Measurements from ENCODE around the gene CELF2. TPM values are rescaled to one million over a fixed set of nuclear protein-coding genes. Genes with fewer than 3 reads are reported as not detected.

CELF2 gene
- total RNA-seq, 2 donors from 2014 or later, result 10.4 to 11.2 TPM

DNA sequence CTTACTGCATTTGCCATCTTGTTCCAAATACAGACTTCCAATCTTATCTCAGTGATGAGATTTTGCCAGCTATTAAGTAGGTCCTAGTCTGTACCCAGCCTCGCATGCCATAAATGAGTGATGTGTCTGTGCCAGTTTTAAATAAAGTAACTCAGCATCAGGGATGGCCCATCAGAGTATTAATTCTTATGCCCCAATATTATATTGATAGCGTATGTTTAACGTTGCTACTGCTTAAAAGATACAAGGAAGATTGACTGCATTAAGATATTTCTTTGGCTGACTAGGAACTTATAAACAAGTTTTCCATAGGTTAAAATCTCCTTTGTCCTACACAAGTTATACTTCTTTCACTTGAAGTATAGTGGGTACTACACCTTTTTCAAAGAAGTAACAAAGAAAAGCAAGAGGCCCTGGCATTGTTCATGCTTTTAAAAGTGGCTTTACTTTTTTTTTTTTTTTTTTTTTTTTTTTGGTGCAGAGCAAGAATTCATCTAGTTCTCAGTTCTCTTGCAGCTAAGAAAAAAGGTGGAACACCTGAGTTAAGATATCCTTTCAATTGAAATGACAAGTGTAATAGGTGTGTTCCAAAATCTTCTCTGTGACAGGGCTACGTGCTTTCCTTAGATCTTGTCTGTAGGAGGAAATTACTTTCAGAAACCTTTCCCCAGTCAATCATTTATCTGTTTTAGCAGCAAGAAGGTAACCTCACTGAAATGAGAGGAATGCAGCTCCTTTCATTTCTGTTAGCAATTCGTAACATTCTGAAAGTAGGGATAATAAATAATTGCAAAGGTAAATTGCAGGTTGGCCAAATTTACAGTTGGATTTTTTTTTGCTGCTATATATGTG is 245.0 kb downstream of the CELF2 start:
- DNase-seq (no peak), ATAC-seq (no peak)
- no peaks in the 10 kb centered on the region for H3K27me3 ChIP-seq
- no peaks in the 10 kb centered on the region for H3K36me3 ChIP-seq (replicated peaks in 1 of 2; ENCODE audit: insufficient read depth in 1 of 2, low read depth in 2 of 2)
- H3K9me3 ChIP-seq, result no peaks in the 10 kb centered on the region
- no peak for TF ChIP-seq POLR2A (IDR thresholded peaks at IDR 0.05)
- TF ChIP-seq, protein P1, sequence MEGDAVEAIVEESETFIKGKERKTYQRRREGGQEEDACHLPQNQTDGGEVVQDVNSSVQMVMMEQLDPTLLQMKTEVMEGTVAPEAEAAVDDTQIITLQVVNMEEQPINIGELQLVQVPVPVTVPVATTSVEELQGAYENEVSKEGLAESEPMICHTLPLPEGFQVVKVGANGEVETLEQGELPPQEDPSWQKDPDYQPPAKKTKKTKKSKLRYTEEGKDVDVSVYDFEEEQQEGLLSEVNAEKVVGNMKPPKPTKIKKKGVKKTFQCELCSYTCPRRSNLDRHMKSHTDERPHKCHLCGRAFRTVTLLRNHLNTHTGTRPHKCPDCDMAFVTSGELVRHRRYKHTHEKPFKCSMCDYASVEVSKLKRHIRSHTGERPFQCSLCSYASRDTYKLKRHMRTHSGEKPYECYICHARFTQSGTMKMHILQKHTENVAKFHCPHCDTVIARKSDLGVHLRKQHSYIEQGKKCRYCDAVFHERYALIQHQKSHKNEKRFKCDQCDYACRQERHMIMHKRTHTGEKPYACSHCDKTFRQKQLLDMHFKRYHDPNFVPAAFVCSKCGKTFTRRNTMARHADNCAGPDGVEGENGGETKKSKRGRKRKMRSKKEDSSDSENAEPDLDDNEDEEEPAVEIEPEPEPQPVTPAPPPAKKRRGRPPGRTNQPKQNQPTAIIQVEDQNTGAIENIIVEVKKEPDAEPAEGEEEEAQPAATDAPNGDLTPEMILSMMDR (IDR thresholded peaks at IDR 0.05), result no peak
- peaks cover 8% of the 10 kb centered on the region for H3K4me1 ChIP-seq
- no peak overlapping the region for H3K4me3 ChIP-seq
- WGBS, 2 donors, result 65 to 78% methylated on average over 5 of the region's 5 CpGs
- intact Hi-C loops (cut with DNase I), result no loop called here
- H3K27ac ChIP-seq, result no peak overlapping the region

DNA sequence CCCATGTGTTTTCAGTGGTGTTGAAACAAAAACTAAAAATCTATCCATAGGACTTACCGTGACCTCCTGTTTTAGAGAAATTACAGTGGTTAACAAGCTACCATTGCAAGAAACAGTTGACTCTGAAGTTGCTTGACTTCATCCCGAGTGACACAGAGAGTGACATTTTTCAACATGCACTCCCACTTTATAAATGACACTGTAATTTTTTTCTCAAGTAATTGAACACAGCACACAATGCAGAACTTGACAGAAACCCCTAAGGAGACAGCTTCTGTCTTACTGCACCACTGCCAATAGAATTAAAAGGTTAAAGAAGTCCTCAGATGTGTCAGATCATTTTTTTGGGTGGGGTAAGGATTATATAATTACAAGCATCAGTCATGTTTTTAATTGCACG is 246.1 kb downstream of the CELF2 start:
- ATAC-seq (no peak), DNase-seq (no peak)
- WGBS, 2 donors, result 83 to 88% methylated on average over 3 of the region's 3 CpGs
- no peak overlapping the region for H3K27ac ChIP-seq
- H3K4me3 ChIP-seq, result no peak overlapping the region
- TF ChIP-seq POLR2A (IDR thresholded peaks at IDR 0.05), result no peak
- TF ChIP-seq, protein P1 (IDR thresholded peaks at IDR 0.05), result no peak
- H3K36me3 ChIP-seq (replicated peaks in 1 of 2; ENCODE audit: insufficient read depth in 1 of 2, low read depth in 2 of 2), result no peaks in the 10 kb centered on the region
- intact Hi-C loops (cut with DNase I), result no loop called here
- H3K27me3 ChIP-seq, result no peaks in the 10 kb centered on the region
- peaks cover 8% of the 10 kb centered on the region for H3K4me1 ChIP-seq
- no peaks in the 10 kb centered on the region for H3K9me3 ChIP-seq

DNA sequence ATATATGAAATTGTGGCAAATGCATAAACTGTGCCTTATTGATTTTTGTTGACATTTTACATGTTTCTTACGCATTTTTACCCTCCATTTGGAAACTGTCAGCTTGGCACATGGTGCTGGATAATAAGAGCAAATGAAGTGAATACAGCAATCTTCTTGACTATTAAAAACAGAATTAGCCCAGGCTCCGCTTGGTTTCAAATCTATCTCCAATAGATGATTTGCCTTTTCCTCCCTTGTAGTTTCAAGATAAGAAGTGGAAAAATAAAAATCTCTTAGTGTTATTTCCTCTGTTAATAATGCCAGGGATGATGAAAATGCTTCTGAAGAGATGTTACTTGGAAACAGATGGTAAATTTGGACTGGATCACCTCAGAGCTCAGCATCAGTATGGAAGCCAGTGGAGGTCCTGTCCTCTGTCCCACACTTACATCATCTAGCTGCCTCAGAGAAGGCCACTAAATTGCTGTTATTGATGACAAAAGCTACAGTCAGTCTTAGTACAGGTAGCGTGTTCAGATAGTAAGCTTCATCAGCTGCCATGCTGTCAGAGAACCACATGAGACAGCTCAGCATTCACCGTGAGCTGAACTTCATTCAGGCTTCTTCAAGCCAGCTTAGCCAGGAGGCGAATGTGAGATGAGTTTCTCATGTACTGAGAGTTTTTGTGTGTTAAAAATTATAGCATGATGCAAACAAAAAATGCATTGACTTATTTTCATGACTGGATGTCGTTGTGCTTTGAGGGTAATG is 246.8 kb downstream of the CELF2 start:
- no peak overlapping the region for H3K4me3 ChIP-seq
- H3K9me3 ChIP-seq, result no peaks in the 10 kb centered on the region
- peaks cover 8% of the 10 kb centered on the region for H3K4me1 ChIP-seq
- intact Hi-C loops (cut with DNase I), result no loop called here
- no peak for ATAC-seq
- H3K27me3 ChIP-seq, result no peaks in the 10 kb centered on the region
- TF ChIP-seq, protein P1 (IDR thresholded peaks at IDR 0.05), result no peak
- no peak for TF ChIP-seq POLR2A (IDR thresholded peaks at IDR 0.05)
- 88 to 91% methylated on average over 6 of the region's 6 CpGs for WGBS, 2 donors
- H3K36me3 ChIP-seq (replicated peaks in 1 of 2; ENCODE audit: insufficient read depth in 1 of 2, low read depth in 2 of 2), result no peaks in the 10 kb centered on the region
- H3K27ac ChIP-seq, result no peak overlapping the region
- no peak for DNase-seq

DNA sequence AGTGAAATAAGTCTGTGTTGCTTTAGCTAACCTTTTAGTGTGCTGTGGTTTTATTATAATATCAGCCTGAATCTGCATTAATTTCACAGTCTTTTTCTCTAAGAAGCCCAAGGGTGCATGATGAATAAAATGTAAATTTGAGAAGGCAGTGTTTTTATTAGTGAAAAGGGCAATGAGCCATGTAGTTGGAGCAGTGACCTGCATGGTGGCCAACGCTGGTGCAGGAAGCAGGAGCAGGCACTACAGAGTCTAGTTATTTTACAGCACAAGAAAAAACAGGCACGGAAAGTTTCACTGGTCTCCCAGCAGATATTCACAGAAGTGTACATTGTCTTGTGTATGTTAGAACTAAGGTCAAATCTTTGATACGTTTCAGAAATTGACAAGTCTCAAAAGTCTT is 247.8 kb downstream of the CELF2 start:
- Histone ChIP-seq H3K4me1 (peaks cover 10% of the 10 kb centered on the region), H3K9me3 (no peaks in the 10 kb centered on the region), H3K36me3 (replicated peaks in 1 of 2; ENCODE audit: insufficient read depth in 1 of 2, low read depth in 2 of 2) (no peaks in the 10 kb centered on the region), H3K4me3 (no peak overlapping the region), H3K27ac (no peak overlapping the region), H3K27me3 (no peaks in the 10 kb centered on the region)
- TF ChIP-seq, protein P1 (IDR thresholded peaks at IDR 0.05), result no peak
- no peak for TF ChIP-seq POLR2A (IDR thresholded peaks at IDR 0.05)
- DNase-seq (no peak), ATAC-seq (no peak)
- 67 to 71% methylated on average over 3 of the region's 3 CpGs for WGBS, 2 donors
- intact Hi-C loops (cut with DNase I), result no loop called here

All from body of pancreas (tissue), 4 donors.